OCI-LY1 (cell line): ENCODE measurements around the gene PTPN13.

ENCODE experiments used
- H2AFZ ChIP-seq: fragments of 200-600 bp; sonication (generic), shearing (Covaris generic); 2 replicates; pipeline ENCODE4 v1.6.0; 2014; ENCODE audit warnings: antibody characterized with exemption, mild to moderate bottlenecking, low read length
- H3F3A ChIP-seq: fragments of 200-600 bp; sonication (generic), shearing (Covaris generic); 2 replicates; pipeline ENCODE4 v1.6.0; 2014; ENCODE audit warnings: mild to moderate bottlenecking, antibody characterized with exemption, low read length, moderate library complexity; ENCODE audit not compliant: insufficient read depth
- H3K27ac ChIP-seq: fragments of 200-600 bp; sonication (generic); 2 replicates; pipeline ENCODE4 v1.5.1; 2014; ENCODE audit warnings: low read length, mixed run types, mild to moderate bottlenecking, low read depth; ENCODE audit not compliant: poor library complexity, severe bottlenecking
- H3K27me3 ChIP-seq: fragments of 200-600 bp; sonication (generic); 2 replicates; pipeline ENCODE4 v1.6.0; 2014; ENCODE audit warnings: antibody characterized with exemption, mild to moderate bottlenecking, low read length, moderate library complexity; ENCODE audit not compliant: insufficient read depth
- H3K36me3 ChIP-seq: fragments of 200-600 bp; sonication (generic); 2 replicates; pipeline ENCODE4 v1.6.1; 2014; ENCODE audit warnings: mild to moderate bottlenecking, antibody characterized with exemption, low read length, moderate library complexity, mixed read lengths; ENCODE audit not compliant: insufficient read depth
- H3K4me1 ChIP-seq: fragments of 200-600 bp; sonication (generic); 2 replicates; pipeline ENCODE4 v1.5.1; 2014; ENCODE audit warnings: mild to moderate bottlenecking, low read length, moderate library complexity; ENCODE audit not compliant: insufficient read depth, severe bottlenecking
- H3K4me2 ChIP-seq: fragments of 200-600 bp; sonication (generic), shearing (Covaris generic); 2 replicates; pipeline ENCODE4 v1.6.1; 2014; ENCODE audit warnings: low read length
- H3K4me3 ChIP-seq: fragments of 200-600 bp; sonication (generic); 2 replicates; pipeline ENCODE4 v1.5.1; 2014; ENCODE audit warnings: low read length, low read depth, mild to moderate bottlenecking, mixed read lengths; ENCODE audit not compliant: poor library complexity, severe bottlenecking
- H3K79me2 ChIP-seq: fragments of 200-600 bp; shearing (Covaris generic); 2 replicates; pipeline ENCODE4 v1.6.1; 2016; ENCODE audit warnings: mixed run types, low read length, mixed read lengths; ENCODE audit not compliant: insufficient read depth
- H3K9ac ChIP-seq: fragments of 200-600 bp; sonication (generic), shearing (Covaris generic); 2 replicates; pipeline ENCODE4 v1.6.1; 2014; ENCODE audit warnings: mild to moderate bottlenecking, low read length, mixed read lengths
- H3K9me2 ChIP-seq: fragments of 200-600 bp; sonication (generic), shearing (Covaris generic); 2 replicates; pipeline ENCODE4 v1.6.1; 2014; ENCODE audit warnings: low read depth, mild to moderate bottlenecking, low read length, mixed read lengths
- H3K9me3 ChIP-seq: fragments of 200-600 bp; shearing (Covaris generic); 2 replicates; pipeline ENCODE4 v1.6.1; 2014; ENCODE audit warnings: low read length, mixed read lengths
- H4K20me1 ChIP-seq: fragments of 200-600 bp; sonication (generic), shearing (Covaris generic); 2 replicates; pipeline ENCODE4 v1.6.0; 2016; ENCODE audit warnings: mild to moderate bottlenecking, low read length; ENCODE audit not compliant: insufficient read depth
- EZH2 ChIP-seq: fragments of 200-600 bp; sonication (generic), shearing (Covaris generic); IDR thresholded peaks from 2 replicates; pipeline ENCODE4 v1.8.0; 2017; ENCODE audit warnings: borderline replicate concordance, mixed run types, mild to moderate bottlenecking, antibody characterized with exemption, low read length, moderate library complexity, mixed read lengths
- TF ChIP-seq, protein P1 (sequence below): fragments of 200-600 bp; sonication (generic), shearing (Covaris generic); IDR thresholded peaks from 2 replicates; pipeline ENCODE4 v1.5.1; 2017; ENCODE audit warnings: mild to moderate bottlenecking, antibody characterized with exemption, low read length, moderate library complexity, mixed read lengths

PTPN13 gene

DNA sequence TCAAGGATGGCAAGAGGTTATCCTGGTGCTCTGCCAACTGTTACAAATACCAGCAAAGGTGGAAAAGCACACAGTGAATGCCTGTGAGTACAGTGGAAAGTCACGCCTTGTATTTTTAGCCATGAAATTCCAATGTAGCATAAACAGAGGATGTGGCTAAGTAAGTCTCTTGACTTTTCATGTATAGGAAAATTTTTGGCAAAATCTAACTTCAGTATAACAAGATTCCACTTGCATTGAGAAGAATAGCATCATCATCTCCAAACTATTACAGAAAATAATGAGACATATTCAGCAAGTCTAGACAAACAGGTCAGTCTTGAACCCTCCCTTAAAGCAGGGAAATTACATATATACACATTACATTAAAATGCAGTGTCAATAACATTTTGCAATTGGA, 247.2 kb downstream of the PTPN13 start:
- Histone ChIP-seq H3K4me1 (no peaks in the 10 kb centered on the region), H4K20me1 (no peaks in the 10 kb centered on the region), H3K4me2 (no peak overlapping the region), H3K9me2 (no peaks in the 10 kb centered on the region), H3K36me3 (no peaks in the 10 kb centered on the region), H3K79me2 (no peaks in the 10 kb centered on the region), H3K9me3 (no peaks in the 10 kb centered on the region), H3F3A (no peaks in the 10 kb centered on the region), H3K4me3 (no peak overlapping the region), H3K27me3 (no peaks in the 10 kb centered on the region), H3K9ac (no peak overlapping the region), H3K27ac (no peak overlapping the region), H2AFZ (no peak overlapping the region)
- TF ChIP-seq, protein P1, sequence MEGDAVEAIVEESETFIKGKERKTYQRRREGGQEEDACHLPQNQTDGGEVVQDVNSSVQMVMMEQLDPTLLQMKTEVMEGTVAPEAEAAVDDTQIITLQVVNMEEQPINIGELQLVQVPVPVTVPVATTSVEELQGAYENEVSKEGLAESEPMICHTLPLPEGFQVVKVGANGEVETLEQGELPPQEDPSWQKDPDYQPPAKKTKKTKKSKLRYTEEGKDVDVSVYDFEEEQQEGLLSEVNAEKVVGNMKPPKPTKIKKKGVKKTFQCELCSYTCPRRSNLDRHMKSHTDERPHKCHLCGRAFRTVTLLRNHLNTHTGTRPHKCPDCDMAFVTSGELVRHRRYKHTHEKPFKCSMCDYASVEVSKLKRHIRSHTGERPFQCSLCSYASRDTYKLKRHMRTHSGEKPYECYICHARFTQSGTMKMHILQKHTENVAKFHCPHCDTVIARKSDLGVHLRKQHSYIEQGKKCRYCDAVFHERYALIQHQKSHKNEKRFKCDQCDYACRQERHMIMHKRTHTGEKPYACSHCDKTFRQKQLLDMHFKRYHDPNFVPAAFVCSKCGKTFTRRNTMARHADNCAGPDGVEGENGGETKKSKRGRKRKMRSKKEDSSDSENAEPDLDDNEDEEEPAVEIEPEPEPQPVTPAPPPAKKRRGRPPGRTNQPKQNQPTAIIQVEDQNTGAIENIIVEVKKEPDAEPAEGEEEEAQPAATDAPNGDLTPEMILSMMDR, result no peak
- no peak for TF ChIP-seq EZH2

DNA sequence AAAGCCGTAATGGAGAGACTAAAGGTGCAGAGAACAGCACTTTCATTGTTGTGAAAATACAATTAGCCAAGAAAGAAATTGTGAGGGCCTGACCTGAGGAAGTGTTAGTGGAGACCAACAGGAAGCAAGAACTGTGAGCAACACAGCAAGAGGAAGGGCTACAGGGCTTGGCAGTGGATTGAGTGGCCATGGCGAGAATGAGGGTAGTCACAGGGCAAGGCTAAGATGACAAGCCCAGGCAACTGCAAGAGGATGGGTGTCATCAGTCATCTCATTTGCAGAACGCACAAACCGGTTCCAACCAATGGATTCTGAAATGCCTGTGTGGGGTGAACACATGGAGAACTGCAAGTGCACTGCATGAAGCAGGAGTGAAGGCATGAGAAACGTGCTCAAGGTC, 251.5 kb downstream of the PTPN13 start:
- H3K79me2 ChIP-seq, result no peaks in the 10 kb centered on the region
- no peaks in the 10 kb centered on the region for H3F3A ChIP-seq
- H3K36me3 ChIP-seq, result no peaks in the 10 kb centered on the region
- H3K4me3 ChIP-seq, result no peak overlapping the region
- no peak overlapping the region for H3K27ac ChIP-seq
- no peaks in the 10 kb centered on the region for H3K9me2 ChIP-seq
- no peak for TF ChIP-seq EZH2
- TF ChIP-seq, protein P1, result no peak
- no peaks in the 10 kb centered on the region for H3K27me3 ChIP-seq
- H3K9me3 ChIP-seq, result no peaks in the 10 kb centered on the region
- H3K4me1 ChIP-seq, result no peaks in the 10 kb centered on the region
- no peak overlapping the region for H2AFZ ChIP-seq
- H3K9ac ChIP-seq, result no peak overlapping the region
- H3K4me2 ChIP-seq, result no peak overlapping the region
- H4K20me1 ChIP-seq, result no peaks in the 10 kb centered on the region

DNA sequence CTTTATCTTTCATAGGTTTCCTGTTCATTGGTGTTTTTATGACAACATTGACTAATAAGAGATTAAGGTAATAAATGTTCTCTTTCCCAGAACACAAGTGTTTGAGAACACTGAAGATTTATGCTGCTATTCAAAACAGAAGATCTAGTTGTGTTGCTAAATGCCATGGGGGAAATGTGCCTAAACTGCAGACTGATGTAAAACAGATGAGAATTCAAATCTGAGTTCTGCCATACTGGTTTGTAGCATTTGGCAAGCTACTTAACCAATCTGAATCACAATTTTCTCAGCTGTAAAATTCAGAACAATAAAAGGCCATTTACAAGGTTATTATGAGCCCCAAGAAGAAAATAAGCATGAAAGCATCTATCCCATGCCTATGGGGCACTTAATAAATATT, 252.8 kb downstream of the PTPN13 start:
- TF ChIP-seq EZH2, result no peak
- TF ChIP-seq, protein P1, result no peak
- no peaks in the 10 kb centered on the region for H3F3A ChIP-seq
- no peaks in the 10 kb centered on the region for H3K9me3 ChIP-seq
- H4K20me1 ChIP-seq, result no peaks in the 10 kb centered on the region
- H3K79me2 ChIP-seq, result no peaks in the 10 kb centered on the region
- H3K4me2 ChIP-seq, result no peak overlapping the region
- no peaks in the 10 kb centered on the region for H3K4me1 ChIP-seq
- H3K9me2 ChIP-seq, result no peaks in the 10 kb centered on the region
- H3K27ac ChIP-seq, result no peak overlapping the region
- H3K4me3 ChIP-seq, result no peak overlapping the region
- H2AFZ ChIP-seq, result no peak overlapping the region
- H3K27me3 ChIP-seq, result no peaks in the 10 kb centered on the region
- no peaks in the 10 kb centered on the region for H3K36me3 ChIP-seq
- no peak overlapping the region for H3K9ac ChIP-seq
